IPS-11a (cell line): ENCODE measurements around the gene TAF11L9.
"Not testable (repeated sequence)": the region's sequence is repeated elsewhere in the genome, so short reads cannot be mapped to it uniquely, and the experiment has no call there.

Source experiments
- H3K4me3 ChIP-seq: one replicate; pipeline ENCODE4 v1.5.1; 2013; ENCODE audit warnings: low read depth, low read length, control low read depth

The TAF11L9 gene

GRCh38 chr5:17594255-17594654, at the start of gene TAF11L9:
Gene TAF11L9, minus strand, starts transcription at chr5:17594394.
- H3K4me3 ChIP-seq = not testable (repeated sequence)

GRCh38 chr5:17634160-17634559, 40.0 kb upstream of the TAF11L9 start, which contains the start of gene TAF11L14:
Gene TAF11L14, plus strand, starts transcription at chr5:17634460.
- H3K4me3 ChIP-seq = no peak within 1 kb of the TSS

- not testable (repeated sequence) for H3K4me3 ChIP-seq
Measured at GRCh38 chr5:17631788-17632187, 37.6 kb upstream of the TAF11L9 start, which contains the start of gene TAF11L13. Gene TAF11L13, plus strand, starts transcription at chr5:17632088.

- no peak overlapping the region for H3K4me3 ChIP-seq
Measured at GRCh38 chr5:17625686-17626085, 31.5 kb upstream of the TAF11L9 start.

GRCh38 chr5:17620627-17621026, 26.4 kb upstream of the TAF11L9 start:
- no peak overlapping the region for H3K4me3 ChIP-seq

- H3K4me3 ChIP-seq = no peak overlapping the region
Measured at GRCh38 chr5:17619354-17619753, 25.2 kb upstream of the TAF11L9 start.

GRCh38 chr5:17614872-17615605, 20.8 kb upstream of the TAF11L9 start:
- H3K4me3 ChIP-seq = no peak overlapping the region

- not testable (repeated sequence) for H3K4me3 ChIP-seq
Measured at GRCh38 chr5:17610092-17610491, 15.9 kb upstream of the TAF11L9 start, which contains the start of gene TAF11L12. Gene TAF11L12, plus strand, starts transcription at chr5:17610392.

- not testable (repeated sequence) for H3K4me3 ChIP-seq
Measured at GRCh38 chr5:17607461-17607860, 13.3 kb upstream of the TAF11L9 start.

- H3K4me3 ChIP-seq = no peak overlapping the region
Measured at GRCh38 chr5:17604951-17605350, 10.8 kb upstream of the TAF11L9 start.

GRCh38 chr5:17603880-17604279, 9.7 kb upstream of the TAF11L9 start, which contains the start of gene TAF11L11:
Gene TAF11L11, plus strand, starts transcription at chr5:17604183.
- not testable (repeated sequence) for H3K4me3 ChIP-seq

- H3K4me3 ChIP-seq = not testable (repeated sequence)
Measured at GRCh38 chr5:17597728-17598127, 3.5 kb upstream of the TAF11L9 start, which contains the start of gene TAF11L10. Gene TAF11L10, minus strand, starts transcription at chr5:17597828.

- H3K4me3 ChIP-seq = not testable (repeated sequence)
Measured at GRCh38 chr5:17590860-17591259, 3.3 kb downstream of the TAF11L9 start, which contains the start of gene TAF11L8. Gene TAF11L8, minus strand, starts transcription at chr5:17590960.

GRCh38 chr5:17585658-17586057, 8.5 kb downstream of the TAF11L9 start, which contains the start of gene TAF11L7:
Gene TAF11L7, minus strand, starts transcription at chr5:17585758.
- H3K4me3 ChIP-seq = not testable (repeated sequence)
